Measurements from ENCODE around the gene SIAH1. TPM values are rescaled to one million over a fixed set of nuclear protein-coding genes. Genes with fewer than 3 reads are reported as not detected.

Gene SIAH1
- total RNA-seq, 1 experiment from 2014 or later, result 33.2 TPM

DNA sequence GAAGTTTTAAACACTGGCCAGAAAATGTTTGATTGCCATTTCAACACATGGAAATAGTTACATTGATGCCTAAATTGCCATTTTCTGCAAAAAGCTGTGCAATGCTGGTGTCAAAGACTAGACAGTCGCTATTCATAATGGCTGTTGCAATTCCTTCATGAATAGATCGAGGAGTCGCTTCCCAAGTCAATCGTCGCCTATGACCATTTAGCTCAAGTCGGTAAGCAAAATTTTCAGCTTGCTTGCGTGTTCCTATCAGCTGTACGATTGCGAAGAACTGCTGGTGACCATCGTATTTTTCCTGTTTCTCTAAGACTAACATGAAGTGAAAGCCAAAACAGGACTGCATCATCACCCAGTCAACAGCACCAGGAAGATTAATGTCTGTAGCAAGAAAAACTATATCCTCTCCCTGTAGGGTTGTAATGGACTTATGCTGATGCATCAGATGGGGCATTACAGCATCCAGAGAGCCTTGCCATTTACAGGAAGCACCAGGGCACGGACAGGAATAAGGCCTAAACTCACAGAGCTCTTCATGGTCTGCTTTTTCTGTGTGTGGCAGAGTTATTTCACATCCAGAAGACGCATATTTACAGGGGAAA, 23.6 kb downstream of the SIAH1 start:
- no peak overlapping the region for H2BK5ac ChIP-seq (ENCODE audit: insufficient read length, low read length)
- H3K23me2 ChIP-seq (ENCODE audit: insufficient read length, low read depth, low read length, poor library complexity, severe bottlenecking), result peaks cover 4% of the 10 kb centered on the region
- no peak overlapping the region for H4K91ac ChIP-seq (ENCODE audit: insufficient read length, low read depth, low read length)
- no peaks in the 10 kb centered on the region for H4K20me1 ChIP-seq (ENCODE audit: control insufficient read depth, insufficient read depth, insufficient read length)
- H3K4me1 ChIP-seq (ENCODE audit: insufficient read depth, low read length), result peaks cover 2% of the 10 kb centered on the region
- no peak overlapping the region for H2BK20ac ChIP-seq (ENCODE audit: low read depth, low read length, poor library complexity, severe bottlenecking)
- WGBS (ENCODE audit: extremely low coverage, insufficient read length, low lambda C conversion rate), result no CpG with 5 or more reads among the region's 12 CpGs
- no peaks in the 10 kb centered on the region for H3K27me3 Mint-ChIP-seq (ENCODE audit: low read depth)
- H3K4ac ChIP-seq (ENCODE audit: low read depth, low read length), result no peak overlapping the region
- no peak overlapping the region for H3K23ac ChIP-seq (ENCODE audit: insufficient read length, low read depth, low read length)
- no peaks in the 10 kb centered on the region; a peak in 1 of 5 replicates for H3K9me3 Mint-ChIP-seq
- H3K4me2 ChIP-seq (ENCODE audit: insufficient read depth, insufficient read length, low read length), result no peak overlapping the region
- H3K9ac ChIP-seq (ENCODE audit: extremely low read depth, insufficient read length, low read length), result no peak overlapping the region
- peaks cover 0 to 18% (median 13%) of the 10 kb centered on the region in 3 experiments; a peak in 6 of 7 replicates for H3K36me3 Mint-ChIP-seq (ENCODE audit: insufficient read depth in 1 of 3, low read depth in 3 of 3)
- H4K5ac ChIP-seq (ENCODE audit: insufficient read length, low read depth, low read length), result no peak overlapping the region
- H3K27ac ChIP-seq (ENCODE audit: insufficient read length, low read depth, low read length), result no peak overlapping the region
- H2BK12ac ChIP-seq (ENCODE audit: insufficient read length, low read depth, low read length), result no peak overlapping the region
- H3K18ac ChIP-seq (ENCODE audit: insufficient read length, low read depth, low read length), result no peak overlapping the region
- H3K14ac ChIP-seq (ENCODE audit: insufficient read depth, low read length), result no peak overlapping the region
- H3K9me3 ChIP-seq (ENCODE audit: control insufficient read depth, low read depth, low read length), result no peaks in the 10 kb centered on the region
- no peak overlapping the region for H3K4me3 Mint-ChIP-seq
- H4K8ac ChIP-seq (replicated peaks; ENCODE audit: insufficient read length, low read depth, low read length), result no peak overlapping the region
- H3K56ac ChIP-seq (ENCODE audit: insufficient read length, low read depth, low read length), result no peak overlapping the region
- no peak overlapping the region for H2AK5ac ChIP-seq (ENCODE audit: insufficient read length, low read length)
- H3K79me1 ChIP-seq (ENCODE audit: insufficient read depth, low read depth, low read length, poor library complexity, severe bottlenecking), result peaks cover 5% of the 10 kb centered on the region
- H3T11ph ChIP-seq (ENCODE audit: low read length), result no peak overlapping the region
- H2BK120ac ChIP-seq (ENCODE audit: low read depth, low read length, poor library complexity, severe bottlenecking), result no peak overlapping the region
- DNase-seq, result no peak
- H3K79me2 ChIP-seq (ENCODE audit: insufficient read depth, low read length), result peaks cover 35% of the 10 kb centered on the region; the same call in 1 of the 2 replicates
- H3K4me1 Mint-ChIP-seq, result peaks cover 23 to 30% of the 10 kb centered on the region in 2 experiments
- TF ChIP-seq, protein P1, sequence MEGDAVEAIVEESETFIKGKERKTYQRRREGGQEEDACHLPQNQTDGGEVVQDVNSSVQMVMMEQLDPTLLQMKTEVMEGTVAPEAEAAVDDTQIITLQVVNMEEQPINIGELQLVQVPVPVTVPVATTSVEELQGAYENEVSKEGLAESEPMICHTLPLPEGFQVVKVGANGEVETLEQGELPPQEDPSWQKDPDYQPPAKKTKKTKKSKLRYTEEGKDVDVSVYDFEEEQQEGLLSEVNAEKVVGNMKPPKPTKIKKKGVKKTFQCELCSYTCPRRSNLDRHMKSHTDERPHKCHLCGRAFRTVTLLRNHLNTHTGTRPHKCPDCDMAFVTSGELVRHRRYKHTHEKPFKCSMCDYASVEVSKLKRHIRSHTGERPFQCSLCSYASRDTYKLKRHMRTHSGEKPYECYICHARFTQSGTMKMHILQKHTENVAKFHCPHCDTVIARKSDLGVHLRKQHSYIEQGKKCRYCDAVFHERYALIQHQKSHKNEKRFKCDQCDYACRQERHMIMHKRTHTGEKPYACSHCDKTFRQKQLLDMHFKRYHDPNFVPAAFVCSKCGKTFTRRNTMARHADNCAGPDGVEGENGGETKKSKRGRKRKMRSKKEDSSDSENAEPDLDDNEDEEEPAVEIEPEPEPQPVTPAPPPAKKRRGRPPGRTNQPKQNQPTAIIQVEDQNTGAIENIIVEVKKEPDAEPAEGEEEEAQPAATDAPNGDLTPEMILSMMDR (conservative IDR thresholded peaks at IDR 0.05), result no peak
- H2BK15ac ChIP-seq (ENCODE audit: low read depth, low read length), result no peak overlapping the region
- no peak overlapping the region for H2AFZ ChIP-seq (ENCODE audit: low read length)
- H3K27me3 ChIP-seq (ENCODE audit: insufficient read depth, low read length), result no peaks in the 10 kb centered on the region
- peak overlapping the region in 1 of 3 experiments; percentile 89; a peak in 3 of 7 replicates for H3K27ac Mint-ChIP-seq
